ENCODE results near the gene CCDC121.

DNA sequence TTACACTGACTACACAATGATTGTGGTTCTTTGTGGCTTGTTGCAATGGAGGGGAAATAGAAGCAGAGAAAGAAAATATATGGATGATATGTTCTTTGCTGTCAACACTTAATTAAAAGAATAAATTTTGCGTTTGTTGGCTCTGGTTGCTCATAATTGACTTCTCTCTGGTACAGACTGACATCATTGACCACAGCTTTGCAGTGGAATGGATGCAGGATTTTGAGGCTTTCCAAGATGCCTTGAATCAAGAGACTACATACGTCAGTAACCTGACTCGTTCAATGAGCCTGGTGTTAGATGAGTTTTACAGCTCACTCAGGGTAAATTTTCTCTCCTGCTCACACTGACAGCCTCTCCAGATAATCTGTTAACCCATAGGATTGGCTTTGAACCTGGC, 9.9 kb upstream of the CCDC121 start:
- TF ChIP-seq, protein P1, sequence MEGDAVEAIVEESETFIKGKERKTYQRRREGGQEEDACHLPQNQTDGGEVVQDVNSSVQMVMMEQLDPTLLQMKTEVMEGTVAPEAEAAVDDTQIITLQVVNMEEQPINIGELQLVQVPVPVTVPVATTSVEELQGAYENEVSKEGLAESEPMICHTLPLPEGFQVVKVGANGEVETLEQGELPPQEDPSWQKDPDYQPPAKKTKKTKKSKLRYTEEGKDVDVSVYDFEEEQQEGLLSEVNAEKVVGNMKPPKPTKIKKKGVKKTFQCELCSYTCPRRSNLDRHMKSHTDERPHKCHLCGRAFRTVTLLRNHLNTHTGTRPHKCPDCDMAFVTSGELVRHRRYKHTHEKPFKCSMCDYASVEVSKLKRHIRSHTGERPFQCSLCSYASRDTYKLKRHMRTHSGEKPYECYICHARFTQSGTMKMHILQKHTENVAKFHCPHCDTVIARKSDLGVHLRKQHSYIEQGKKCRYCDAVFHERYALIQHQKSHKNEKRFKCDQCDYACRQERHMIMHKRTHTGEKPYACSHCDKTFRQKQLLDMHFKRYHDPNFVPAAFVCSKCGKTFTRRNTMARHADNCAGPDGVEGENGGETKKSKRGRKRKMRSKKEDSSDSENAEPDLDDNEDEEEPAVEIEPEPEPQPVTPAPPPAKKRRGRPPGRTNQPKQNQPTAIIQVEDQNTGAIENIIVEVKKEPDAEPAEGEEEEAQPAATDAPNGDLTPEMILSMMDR (IDR thresholded peaks at IDR 0.05; ENCODE audit: insufficient read depth, low read length, poor library complexity, severe bottlenecking), result no peak
- no peak for TF ChIP-seq EZH2phosphoT487 (conservative IDR thresholded peaks at IDR 0.05; ENCODE audit: low read length)

Data from SU-DHL-6 (cell line).